Memory B cell (primary cell): ENCODE measurements around the gene SMOC2.
"Not testable (repeated sequence)": the region's sequence is repeated elsewhere in the genome, so short reads cannot be mapped to it uniquely, and the experiment has no call there.

ENCODE experiments used
- ATAC-seq: fragments of 150-1000 bp; cut with Tn5 transposase; 2 replicates; pipeline ENCODE4 v1.10.0; 2021; ENCODE audit warnings: low read depth, mild to moderate bottlenecking, moderate library complexity
- DNase-seq, 2 donors: peaks; one replicate each; pipeline ENCODE4 v3.0.0; 2022; ENCODE audit warnings: low spot score in 2 of 2
- H3K27ac Mint-ChIP-seq: one replicate; pipeline ENCODE4 v1.8.0; 2022; ENCODE audit warnings: mild to moderate bottlenecking, moderate library complexity, mixed read lengths
- H3K27me3 Mint-ChIP-seq: one replicate; pipeline ENCODE4 v1.8.0; 2022; ENCODE audit warnings: mixed read lengths
- H3K36me3 Mint-ChIP-seq: one replicate; pipeline ENCODE4 v1.8.0; 2022; ENCODE audit warnings: mild to moderate bottlenecking, mixed read lengths
- H3K4me1 Mint-ChIP-seq: one replicate; pipeline ENCODE4 v1.8.0; 2022; ENCODE audit warnings: mixed read lengths
- H3K4me3 Mint-ChIP-seq: one replicate; pipeline ENCODE4 v1.8.0; 2022; ENCODE audit warnings: mild to moderate bottlenecking, moderate library complexity, mixed read lengths
- H3K9me3 Mint-ChIP-seq: one replicate; pipeline ENCODE4 v1.8.0; 2022; ENCODE audit warnings: mixed read lengths

The SMOC2 gene

GRCh38 chr6:168571268-168571667, 130.3 kb downstream of the SMOC2 start:
- ATAC-seq, result no peak
- Mint-ChIP-seq H3K9me3 (no peaks in the 10 kb centered on the region), H3K27ac (no peak overlapping the region), H3K27me3 (no peaks in the 10 kb centered on the region), H3K36me3 (no peaks in the 10 kb centered on the region), H3K4me1 (no peaks in the 10 kb centered on the region), H3K4me3 (no peak overlapping the region)
- no peak for DNase-seq

- H3K27me3 Mint-ChIP-seq, H3K4me1 Mint-ChIP-seq, H3K27ac Mint-ChIP-seq, DNase-seq, H3K9me3 Mint-ChIP-seq, H3K4me3 Mint-ChIP-seq, ATAC-seq, H3K36me3 Mint-ChIP-seq: not testable (repeated sequence)
Observed at GRCh38 chr6:168573276-168573835, 132.4 kb downstream of the SMOC2 start.

GRCh38 chr6:168574075-168574698, 133.2 kb downstream of the SMOC2 start:
- Mint-ChIP-seq H3K27ac (no peak overlapping the region), H3K4me1 (no peaks in the 10 kb centered on the region), H3K27me3 (no peaks in the 10 kb centered on the region), H3K36me3 (no peaks in the 10 kb centered on the region), H3K4me3 (no peak overlapping the region), H3K9me3 (no peaks in the 10 kb centered on the region)
- no peak for DNase-seq
- ATAC-seq, result no peak

GRCh38 chr6:168574699-168575195, 133.8 kb downstream of the SMOC2 start:
- DNase-seq, result no peak
- no peaks in the 10 kb centered on the region for H3K36me3 Mint-ChIP-seq
- no peak for ATAC-seq
- H3K27me3 Mint-ChIP-seq, result no peaks in the 10 kb centered on the region
- no peak overlapping the region for H3K27ac Mint-ChIP-seq
- no peaks in the 10 kb centered on the region for H3K9me3 Mint-ChIP-seq
- H3K4me1 Mint-ChIP-seq, result no peaks in the 10 kb centered on the region
- no peak overlapping the region for H3K4me3 Mint-ChIP-seq

GRCh38 chr6:168575346-168576098, 134.5 kb downstream of the SMOC2 start:
- Mint-ChIP-seq H3K4me1 (no peaks in the 10 kb centered on the region), H3K9me3 (no peaks in the 10 kb centered on the region), H3K27ac (no peak overlapping the region), H3K27me3 (no peaks in the 10 kb centered on the region), H3K36me3 (no peaks in the 10 kb centered on the region), H3K4me3 (no peak overlapping the region)
- no peak for DNase-seq
- ATAC-seq, result no peak

- ATAC-seq, result no peak
- no peak overlapping the region for H3K4me3 Mint-ChIP-seq
- no peak for DNase-seq
- H3K27me3 Mint-ChIP-seq, result no peaks in the 10 kb centered on the region
- no peaks in the 10 kb centered on the region for H3K4me1 Mint-ChIP-seq
- H3K9me3 Mint-ChIP-seq, result no peaks in the 10 kb centered on the region
- no peaks in the 10 kb centered on the region for H3K36me3 Mint-ChIP-seq
- no peak overlapping the region for H3K27ac Mint-ChIP-seq
Observed at GRCh38 chr6:168576388-168576787, 135.4 kb downstream of the SMOC2 start.

- DNase-seq, result no peak
- Mint-ChIP-seq H3K27me3 (no peaks in the 10 kb centered on the region), H3K4me1 (no peaks in the 10 kb centered on the region)
Observed at GRCh38 chr6:168577496-168577895, 136.5 kb downstream of the SMOC2 start.

GRCh38 chr6:168578036-168578435, 137.1 kb downstream of the SMOC2 start:
- ATAC-seq, result no peak
- H3K27ac Mint-ChIP-seq, result no peak overlapping the region
- DNase-seq, result no peak
- H3K36me3 Mint-ChIP-seq, result no peaks in the 10 kb centered on the region
- H3K4me3 Mint-ChIP-seq, result no peak overlapping the region
- H3K9me3 Mint-ChIP-seq, result no peaks in the 10 kb centered on the region
- H3K27me3 Mint-ChIP-seq, result no peaks in the 10 kb centered on the region
- no peaks in the 10 kb centered on the region for H3K4me1 Mint-ChIP-seq

More at GRCh38 chr6:168577496-168577895, 136.5 kb downstream of the SMOC2 start:
- Mint-ChIP-seq H3K4me3 (no peak overlapping the region), H3K27ac (no peak overlapping the region), H3K36me3 (no peaks in the 10 kb centered on the region), H3K9me3 (no peaks in the 10 kb centered on the region)
- ATAC-seq, result no peak

GRCh38 chr6:168581236-168581635, 140.3 kb downstream of the SMOC2 start:
- no peak for ATAC-seq
- no peak for DNase-seq
- Mint-ChIP-seq H3K27me3 (no peaks in the 10 kb centered on the region), H3K9me3 (no peaks in the 10 kb centered on the region), H3K4me1 (no peaks in the 10 kb centered on the region), H3K36me3 (no peaks in the 10 kb centered on the region), H3K27ac (no peak overlapping the region), H3K4me3 (no peak overlapping the region)

- DNase-seq (no peak), ATAC-seq (no peak)
- Mint-ChIP-seq H3K27ac (no peak overlapping the region), H3K36me3 (no peaks in the 10 kb centered on the region), H3K4me3 (no peak overlapping the region), H3K9me3 (no peaks in the 10 kb centered on the region), H3K27me3 (no peaks in the 10 kb centered on the region), H3K4me1 (no peaks in the 10 kb centered on the region)
Observed at GRCh38 chr6:168581706-168582105, 140.7 kb downstream of the SMOC2 start.

- ATAC-seq (no peak), DNase-seq (no peak)
- Mint-ChIP-seq H3K9me3 (no peaks in the 10 kb centered on the region), H3K36me3 (no peaks in the 10 kb centered on the region), H3K27ac (no peak overlapping the region), H3K27me3 (no peaks in the 10 kb centered on the region), H3K4me3 (no peak overlapping the region), H3K4me1 (no peaks in the 10 kb centered on the region)
Observed at GRCh38 chr6:168582571-168582981, 141.6 kb downstream of the SMOC2 start.

GRCh38 chr6:168583126-168583525, 142.1 kb downstream of the SMOC2 start:
- H3K27ac Mint-ChIP-seq, result no peak overlapping the region
- DNase-seq, result no peak
- no peaks in the 10 kb centered on the region for H3K27me3 Mint-ChIP-seq

GRCh38 chr6:168583821-168584220, 142.8 kb downstream of the SMOC2 start:
- H3K36me3 Mint-ChIP-seq, result no peaks in the 10 kb centered on the region
- H3K9me3 Mint-ChIP-seq, result no peaks in the 10 kb centered on the region
- DNase-seq (no peak), ATAC-seq (no peak)
- no peak overlapping the region for H3K27ac Mint-ChIP-seq
- no peak overlapping the region for H3K4me3 Mint-ChIP-seq
- H3K27me3 Mint-ChIP-seq, result no peaks in the 10 kb centered on the region
- no peaks in the 10 kb centered on the region for H3K4me1 Mint-ChIP-seq

More at GRCh38 chr6:168583126-168583525, 142.1 kb downstream of the SMOC2 start:
- H3K36me3 Mint-ChIP-seq, result no peaks in the 10 kb centered on the region
- no peak for ATAC-seq
- no peaks in the 10 kb centered on the region for H3K9me3 Mint-ChIP-seq
- no peak overlapping the region for H3K4me3 Mint-ChIP-seq
- H3K4me1 Mint-ChIP-seq, result no peaks in the 10 kb centered on the region

- no peak for DNase-seq
- Mint-ChIP-seq H3K27ac (no peak overlapping the region), H3K27me3 (no peaks in the 10 kb centered on the region), H3K36me3 (no peaks in the 10 kb centered on the region), H3K4me1 (no peaks in the 10 kb centered on the region), H3K9me3 (no peaks in the 10 kb centered on the region), H3K4me3 (no peak overlapping the region)
- ATAC-seq, result no peak
Observed at GRCh38 chr6:168584249-168584648, 143.3 kb downstream of the SMOC2 start.
